Activated CD8-positive, alpha-beta memory T cell treated with anti-CD3 and anti-CD28 coated beads for 48 hours (primary cell): Measurements from ENCODE around the gene NOD1.

Experiments
- DNase-seq, 3 experiments: peaks; one replicate each; pipeline ENCODE4 v3.0.0-alpha.2; 2020; ENCODE audit warnings: low read depth in 2 of 3, low spot score in 2 of 3

Gene NOD1

DNA sequence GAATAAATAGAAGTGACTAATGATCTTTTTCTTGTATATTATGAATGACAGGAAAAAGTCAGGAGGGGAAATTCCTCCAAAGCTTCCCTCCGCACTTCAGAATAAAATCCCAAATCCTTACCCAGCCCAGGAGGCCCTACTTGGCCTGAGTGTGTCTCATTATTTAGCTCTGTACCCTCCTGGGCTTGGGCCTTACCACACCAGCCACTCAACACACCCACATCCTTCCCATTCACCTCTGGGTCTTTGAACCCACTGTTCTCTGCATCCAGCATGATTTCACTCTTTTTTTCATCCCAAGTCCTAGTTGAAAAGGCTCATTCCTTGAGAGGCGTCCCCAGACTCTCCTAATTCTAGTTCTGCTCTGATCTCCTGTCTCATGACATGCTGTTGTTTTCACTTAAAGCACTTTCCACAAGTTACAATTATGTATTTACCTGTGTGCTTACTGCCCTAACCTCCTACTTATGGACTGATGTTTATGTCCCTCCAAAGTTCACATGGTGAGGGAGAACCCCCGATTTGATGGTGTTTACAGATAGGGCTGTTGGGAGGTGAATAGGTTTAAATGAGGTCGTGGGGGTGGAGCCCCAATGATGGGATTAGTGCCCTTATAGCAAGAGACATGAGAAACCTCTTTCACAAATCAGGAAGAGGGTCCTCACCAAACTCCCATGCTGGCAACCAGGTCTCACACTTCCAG, 6.4 kb downstream of the NOD1 start:
- DNase-seq = no peak

DNA sequence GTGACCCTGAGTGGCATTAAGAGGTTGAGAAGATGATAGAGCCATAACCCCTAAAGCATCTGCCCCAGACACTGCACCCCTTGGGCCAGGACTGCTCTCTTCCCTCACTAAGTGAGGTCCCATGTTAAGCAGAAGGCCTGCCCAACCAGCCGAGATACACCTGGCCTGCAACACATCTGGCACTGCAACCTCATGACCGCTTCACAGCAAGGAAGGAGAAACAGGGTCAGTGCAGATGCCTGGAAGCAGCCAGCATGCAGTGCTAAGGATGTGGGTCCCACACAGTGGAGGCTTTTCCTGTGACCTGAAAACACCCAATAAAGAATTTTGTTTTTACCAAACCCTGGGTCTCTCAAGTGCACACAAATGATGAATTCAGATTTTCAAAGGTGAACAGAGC, 7.4 kb downstream of the NOD1 start:
- no peak for DNase-seq

- DNase-seq = no peak
These were observed 7.8 kb downstream of the NOD1 start for GRCh38 chr7:30470771-30471170.

- no peak for DNase-seq
These were observed 8.3 kb downstream of the NOD1 start for GRCh38 chr7:30470163-30470770.

DNA sequence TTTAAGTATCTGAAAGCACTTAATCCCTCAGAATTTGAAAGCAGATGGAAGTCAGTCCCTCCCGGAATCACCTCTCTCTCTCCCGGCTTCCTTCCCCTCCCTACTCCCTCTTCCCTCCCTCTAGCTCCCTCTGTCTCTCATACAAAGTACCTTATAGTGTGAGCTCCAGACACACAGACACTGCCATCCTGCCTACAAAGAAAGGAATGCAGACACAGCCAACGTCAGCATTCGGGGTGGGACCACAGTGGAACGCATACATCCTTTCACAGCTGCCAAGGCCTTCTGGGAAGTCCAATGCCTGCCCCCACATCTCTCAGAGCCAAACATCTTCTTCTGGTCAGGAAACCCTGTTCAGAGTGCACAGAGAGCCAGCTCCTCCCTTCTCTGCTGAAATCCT, 9.3 kb downstream of the NOD1 start:
- DNase-seq = no peak

DNA sequence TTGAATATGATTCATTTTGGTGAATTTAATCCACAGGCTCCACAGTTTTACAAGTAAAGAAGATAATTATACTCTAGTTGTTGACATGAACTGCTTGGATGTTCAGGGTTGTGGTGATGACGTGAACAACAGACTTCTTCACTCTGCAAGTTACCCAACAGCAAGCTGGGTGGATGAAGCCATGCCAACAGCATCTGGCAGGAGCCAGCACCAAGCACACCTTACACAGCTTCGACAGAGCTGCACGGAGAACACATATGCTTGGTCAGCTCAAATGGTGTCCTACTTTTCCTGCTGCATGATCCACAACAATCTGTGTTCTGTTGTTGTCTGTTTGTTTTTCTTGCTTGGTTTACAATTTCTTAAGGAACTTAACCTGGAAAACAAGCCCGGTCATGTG, 9.8 kb downstream of the NOD1 start:
- DNase-seq = no peak

- DNase-seq = no peak
These were observed 10.5 kb downstream of the NOD1 start for GRCh38 chr7:30468041-30468440.

- DNase-seq = no peak
These were observed 11.3 kb downstream of the NOD1 start for GRCh38 chr7:30467271-30467670.

DNA sequence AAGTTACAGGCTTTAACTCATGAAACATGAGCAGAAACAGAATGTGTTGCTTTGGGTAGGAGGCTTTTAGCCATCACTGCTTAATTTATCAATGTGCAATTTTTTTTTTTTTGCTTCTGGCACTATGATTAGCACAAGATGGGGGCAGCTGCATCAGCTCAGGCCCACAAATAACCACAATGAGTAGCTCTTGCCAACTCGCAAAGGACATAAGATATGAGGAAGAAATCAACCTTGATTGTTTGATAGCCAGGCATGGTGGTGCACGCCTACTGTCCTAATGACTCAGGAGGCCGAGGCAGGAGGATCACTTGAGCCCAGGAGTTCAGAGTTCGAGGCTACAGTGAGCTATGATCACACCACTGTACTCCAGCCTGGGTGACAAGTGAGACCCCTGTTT, 12.3 kb downstream of the NOD1 start:
- DNase-seq = no peak

- no peak for DNase-seq
These were observed 12.8 kb downstream of the NOD1 start for GRCh38 chr7:30465811-30466180.

DNA sequence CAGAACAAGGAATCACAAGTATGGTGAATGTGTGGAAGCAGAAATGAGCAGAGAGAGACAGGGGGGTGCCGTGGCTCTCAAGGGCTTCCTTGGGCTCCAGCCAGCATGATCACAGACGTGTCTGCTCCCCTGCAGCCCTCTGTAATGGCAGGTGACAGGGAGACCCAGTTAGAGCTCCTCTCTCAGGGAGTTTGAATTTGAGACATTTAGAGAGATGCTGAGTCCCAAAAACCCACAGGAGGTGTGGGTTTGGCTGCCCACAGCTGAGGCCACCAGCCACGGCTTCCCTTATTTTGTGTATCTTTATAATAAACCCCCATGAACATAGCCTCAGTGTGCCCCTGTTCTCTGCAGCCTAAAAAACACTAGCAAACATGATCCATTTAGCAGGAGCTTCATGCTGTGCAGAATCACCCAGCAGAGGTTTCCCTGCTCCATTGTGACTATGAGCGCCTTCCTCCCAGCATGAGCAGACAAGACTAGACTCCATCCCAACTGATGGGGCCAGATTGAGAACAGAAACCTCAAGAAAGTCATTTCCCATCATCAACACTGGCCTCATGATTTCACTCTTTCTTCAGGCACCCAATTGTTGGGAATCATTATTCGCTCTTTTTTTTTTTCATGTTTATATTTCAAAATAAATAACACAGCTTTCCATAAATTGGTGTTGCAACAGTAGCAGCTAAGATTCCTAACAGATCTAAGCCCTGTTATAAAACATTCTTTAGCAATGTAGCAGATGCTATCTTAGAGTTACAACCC, 13.4 kb downstream of the NOD1 start:
- DNase-seq = no peak

GRCh38 chr7:30464231-30464671, 14.3 kb downstream of the NOD1 start:
- DNase-seq = no peak

- no peak for DNase-seq
These were observed 15.0 kb downstream of the NOD1 start for GRCh38 chr7:30463405-30464145.

- no peak for DNase-seq
These were observed 16.4 kb downstream of the NOD1 start for GRCh38 chr7:30462179-30462578.

GRCh38 chr7:30460246-30460633, 18.3 kb downstream of the NOD1 start:
- no peak for DNase-seq

DNA sequence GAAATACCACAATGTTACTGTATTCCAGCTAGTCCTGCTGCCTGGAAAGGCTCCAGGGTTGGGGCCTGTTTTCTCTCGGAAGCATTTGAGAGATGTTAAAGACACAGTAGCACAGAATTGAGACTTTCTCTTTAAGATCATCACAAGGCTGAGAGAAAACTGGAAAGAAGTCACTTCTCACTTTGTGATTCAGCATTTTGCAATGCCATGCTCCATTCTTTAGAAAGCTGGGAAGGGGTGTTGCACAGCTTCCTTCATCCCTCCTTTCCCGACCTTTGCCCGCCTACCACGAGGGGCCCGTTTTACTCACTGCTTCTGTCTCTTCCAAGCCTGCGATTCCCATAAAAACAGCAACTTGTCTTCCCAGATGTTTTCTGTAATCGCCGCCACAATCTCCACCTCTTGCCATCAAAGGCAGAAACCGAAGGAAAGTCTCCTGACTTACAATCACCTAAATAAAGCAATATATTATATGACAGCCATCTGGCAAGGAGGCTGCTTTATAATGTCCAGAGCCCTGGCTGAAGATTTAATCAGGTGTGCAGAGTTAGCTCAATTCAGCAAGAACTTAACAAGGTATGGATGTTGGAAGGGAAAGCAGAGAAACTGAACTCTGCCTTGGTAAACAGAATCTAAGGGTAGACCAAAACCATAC, 18.9 kb downstream of the NOD1 start:
- no peak for DNase-seq

GRCh38 chr7:30458311-30458710, 20.3 kb downstream of the NOD1 start:
- no peak for DNase-seq

DNA sequence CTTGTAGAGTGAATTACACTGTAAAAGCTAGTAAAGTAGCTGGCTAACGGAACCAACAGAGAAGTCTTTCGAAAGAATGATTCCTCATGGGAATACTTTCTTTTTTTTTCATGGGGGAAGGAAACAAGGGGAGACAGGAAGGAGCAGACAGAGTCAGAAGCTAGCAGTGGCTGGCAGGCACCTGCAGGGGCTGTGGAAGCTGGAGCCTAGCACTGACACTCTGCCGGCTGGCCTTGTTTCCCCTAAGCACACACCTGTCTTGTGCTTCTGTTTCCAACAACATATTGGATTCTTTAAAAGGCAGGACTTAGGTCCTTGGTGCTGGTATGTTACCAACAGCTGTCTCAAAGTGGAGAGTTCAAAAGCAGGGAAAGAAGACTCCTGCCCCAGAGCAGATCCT, 24.7 kb downstream of the NOD1 start:
- no peak for DNase-seq

GRCh38 chr7:30453016-30453415, 25.6 kb downstream of the NOD1 start:
- DNase-seq = no peak

- DNase-seq = no peak
These were observed 26.2 kb downstream of the NOD1 start for GRCh38 chr7:30452280-30452930.
